Putamen (tissue), 1 donor: ENCODE results near the gene TXNDC9.
"Not testable (repeated sequence)": the region's sequence is repeated elsewhere in the genome, so short reads cannot be mapped to it uniquely, and the experiment has no call there.

ENCODE experiments used
- DNase-seq: peaks from one replicate; pipeline ENCODE4 v3.0.0-alpha.2; 2016; ENCODE audit warnings: low spot score

The TXNDC9 gene

DNA sequence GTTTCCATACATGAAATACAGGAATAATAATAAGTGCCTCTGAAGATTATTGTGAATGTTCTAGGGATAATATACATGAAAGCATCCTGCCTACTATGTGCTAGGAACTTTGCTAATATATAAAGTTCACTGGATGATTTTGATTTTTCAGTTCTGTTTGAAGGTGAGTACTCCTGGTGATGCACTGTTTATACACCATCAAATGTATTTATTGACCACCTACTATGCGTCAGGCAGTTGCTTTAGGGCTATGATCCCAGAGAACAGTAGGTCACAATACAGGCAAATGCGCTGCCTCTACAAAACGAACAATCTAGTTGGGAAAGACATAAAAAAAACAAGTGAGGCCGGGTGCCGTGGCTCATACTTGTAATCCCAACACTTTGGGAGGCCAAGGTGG lies 10.7 kb downstream of the TXNDC9 start:
- DNase-seq: no peak

DNA sequence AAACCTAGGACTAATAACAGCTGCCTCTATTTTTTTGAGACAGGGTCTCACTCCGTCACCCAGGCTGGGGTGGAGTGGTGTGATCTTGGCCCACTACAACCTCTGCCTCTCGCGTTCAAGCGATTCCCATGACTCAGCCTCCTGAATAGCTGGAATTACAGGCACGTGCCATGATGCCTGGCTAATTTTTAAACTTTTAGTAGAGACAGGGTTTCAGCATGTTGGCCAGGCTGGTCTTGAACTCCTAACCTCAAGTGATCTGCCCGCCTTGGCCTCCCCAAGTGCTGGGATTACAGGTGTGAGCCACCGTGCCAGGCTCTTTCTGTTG lies 18.3 kb downstream of the TXNDC9 start:
- not testable (repeated sequence) for DNase-seq

DNA sequence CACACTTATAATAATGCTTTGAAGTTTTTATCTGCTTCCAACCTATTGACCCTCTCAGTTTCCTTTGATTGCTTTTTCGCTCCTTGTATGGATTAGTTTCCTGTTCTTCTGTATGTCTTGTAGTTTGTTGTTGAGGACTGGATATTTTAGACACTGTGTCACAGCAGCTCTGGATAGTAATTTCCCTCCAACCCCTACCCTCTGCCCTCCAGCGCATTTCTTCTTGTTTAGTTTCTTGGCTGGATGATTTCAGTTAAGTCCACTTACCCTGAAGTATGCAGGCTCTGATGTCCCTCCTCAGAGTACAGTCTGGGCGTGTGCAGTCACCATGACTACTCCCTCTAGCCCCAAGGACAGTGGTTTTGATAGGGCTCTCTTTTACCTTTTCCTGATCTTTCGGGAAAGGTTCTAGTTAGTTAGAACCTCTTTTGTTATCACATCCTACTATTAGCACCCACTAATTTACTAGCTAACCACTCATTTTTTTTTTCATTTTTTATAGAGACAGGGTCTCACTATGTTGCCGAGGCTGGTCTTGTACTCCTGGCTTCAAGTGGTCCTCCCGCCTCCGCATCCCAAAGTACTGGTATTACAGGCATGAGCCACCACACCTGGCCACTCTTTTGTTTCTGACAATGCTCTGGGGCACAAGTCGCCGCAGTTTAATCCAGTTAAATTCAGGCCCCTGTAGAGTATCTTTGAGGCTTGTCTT lies 18.8 kb downstream of the TXNDC9 start:
- DNase-seq: no peak

DNA sequence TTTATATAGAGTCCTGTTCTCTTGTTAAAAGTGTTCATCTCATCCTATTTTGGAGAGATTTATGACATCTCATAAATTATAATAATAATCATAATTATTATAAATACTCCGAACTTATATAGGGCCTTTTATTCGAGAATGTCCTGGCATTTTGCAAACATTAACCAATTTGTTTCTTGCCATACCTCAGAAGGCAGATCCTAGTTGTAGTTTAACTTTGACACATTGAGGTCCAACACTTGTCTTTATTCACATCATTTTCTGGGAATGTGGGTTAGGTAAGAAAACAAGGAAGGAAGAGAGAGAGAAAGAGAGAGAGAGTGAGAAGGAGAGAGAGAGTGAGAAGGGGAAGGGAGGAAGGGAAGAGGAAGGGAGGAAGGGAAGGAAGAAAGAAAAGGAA lies 35.0 kb downstream of the TXNDC9 start, which contains the start of gene LYG1:
TSS of gene LYG1 (minus strand) at position 101 of the 400 bp plus-strand sequence. CDS start 5,527 bp downstream, outside the sequence.
- not testable (repeated sequence) for DNase-seq

DNA sequence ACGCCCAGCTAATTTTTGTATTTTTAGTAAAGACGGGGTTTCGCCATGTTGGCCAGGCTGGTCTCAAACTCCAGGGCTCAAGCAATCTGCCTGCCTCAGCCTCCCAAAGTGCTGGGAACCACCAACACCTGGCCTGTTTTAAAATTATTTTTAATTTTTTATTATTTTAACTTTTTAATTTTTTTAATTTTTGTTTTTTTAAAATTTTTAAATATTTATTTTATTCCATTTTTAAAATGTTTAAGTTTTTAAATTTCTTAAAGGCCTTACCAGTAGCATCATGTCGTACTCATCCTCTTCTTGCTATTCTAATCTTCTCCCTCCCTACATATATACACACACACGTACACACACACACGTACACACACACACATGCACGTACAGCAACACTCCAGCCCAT lies 36.6 kb downstream of the TXNDC9 start:
- DNase-seq: no peak

DNA sequence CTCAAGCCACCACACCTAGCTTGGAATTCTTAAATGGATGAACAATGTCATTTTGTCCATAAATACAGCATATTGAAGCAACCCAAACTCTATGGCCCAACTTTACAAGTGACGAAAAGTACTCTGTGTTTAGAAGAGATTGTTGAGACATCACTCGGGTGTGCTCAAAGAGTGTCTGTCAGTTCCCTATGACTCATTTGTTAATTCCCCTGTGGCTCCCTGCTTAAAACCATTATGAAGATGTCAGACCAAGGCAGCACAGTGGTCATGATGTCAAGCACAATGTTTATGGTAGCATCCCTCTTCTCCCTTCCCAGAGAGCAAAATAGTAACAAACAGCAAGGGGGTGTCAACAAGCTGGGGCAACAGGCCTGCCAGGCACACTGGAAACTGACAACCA lies 38.1 kb downstream of the TXNDC9 start:
- DNase-seq: no peak

DNA sequence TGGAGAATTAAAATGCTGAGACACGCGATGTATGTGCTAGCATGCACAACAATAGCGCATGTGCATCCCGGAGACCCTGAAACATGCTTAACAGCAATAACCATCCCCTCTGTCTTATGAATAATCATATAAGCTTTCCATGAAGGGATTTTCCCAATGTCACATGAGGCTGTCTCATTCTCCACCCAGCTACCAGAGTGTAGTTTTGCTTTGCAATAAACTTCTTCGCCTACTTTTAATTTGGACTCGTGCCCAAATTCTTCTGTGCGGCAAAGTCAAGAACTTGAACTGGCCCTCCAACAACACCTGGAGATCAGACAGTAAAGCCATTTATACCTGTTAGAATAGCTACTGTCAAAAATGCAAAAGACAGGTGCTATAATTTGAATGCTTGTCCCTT lies 50.6 kb downstream of the TXNDC9 start:
- no peak for DNase-seq

DNA sequence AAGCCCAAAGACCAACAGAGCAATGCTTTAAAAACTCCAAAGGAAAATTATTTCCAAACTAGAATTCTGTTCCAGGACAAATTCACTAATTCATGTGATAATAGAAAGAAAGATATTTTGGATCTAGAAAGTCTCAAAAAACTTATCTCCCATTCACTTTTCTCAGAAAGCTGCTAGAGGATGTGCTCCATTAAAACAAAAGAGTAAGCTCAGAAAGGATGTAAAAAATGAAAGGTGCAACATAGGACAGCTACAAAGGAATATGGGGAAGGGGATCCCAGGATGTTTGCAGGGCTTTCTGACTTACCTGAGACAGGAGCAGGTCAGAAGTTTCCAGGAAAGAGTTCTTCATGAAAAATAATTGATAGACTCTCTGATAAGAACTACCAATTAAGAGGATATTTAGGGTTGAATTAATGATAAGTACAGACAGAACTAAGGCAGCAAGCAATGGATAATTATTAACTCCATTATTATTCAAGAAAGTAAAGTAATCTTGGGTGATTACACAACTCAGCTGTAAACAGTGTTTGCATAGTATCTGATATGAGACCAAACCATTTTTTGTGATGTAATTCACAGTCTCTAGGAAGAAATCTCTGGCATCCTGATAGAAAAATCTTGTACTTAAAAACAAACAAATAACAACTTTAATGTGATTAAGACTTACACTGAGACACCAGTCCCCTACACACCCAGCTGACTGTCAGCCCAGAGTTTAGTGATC lies 56.0 kb downstream of the TXNDC9 start:
- DNase-seq: no peak

DNA sequence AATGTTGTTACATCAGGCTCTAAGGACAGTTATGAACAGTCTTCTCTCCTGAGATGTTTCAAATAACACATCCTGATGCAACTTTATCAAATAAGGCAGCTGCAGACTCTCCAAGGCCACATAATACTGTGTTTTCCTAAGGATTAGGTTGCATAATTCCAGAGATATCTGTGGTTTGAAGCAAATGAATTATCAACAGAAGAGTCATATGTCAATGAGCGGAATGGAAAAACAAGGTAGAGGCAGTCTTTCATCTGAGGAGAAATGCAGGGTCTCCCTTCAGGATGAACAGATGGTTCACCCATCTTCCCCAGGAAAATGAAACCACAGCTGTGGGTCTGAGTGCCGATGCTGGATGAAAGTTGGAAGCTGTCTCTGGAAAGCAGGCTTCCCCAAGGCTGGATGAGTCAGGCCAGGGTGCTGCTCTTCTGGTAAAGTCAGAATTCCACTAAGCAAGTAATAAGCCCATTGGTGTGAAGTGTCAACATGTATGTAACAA lies 57.3 kb downstream of the TXNDC9 start:
- DNase-seq: no peak

DNA sequence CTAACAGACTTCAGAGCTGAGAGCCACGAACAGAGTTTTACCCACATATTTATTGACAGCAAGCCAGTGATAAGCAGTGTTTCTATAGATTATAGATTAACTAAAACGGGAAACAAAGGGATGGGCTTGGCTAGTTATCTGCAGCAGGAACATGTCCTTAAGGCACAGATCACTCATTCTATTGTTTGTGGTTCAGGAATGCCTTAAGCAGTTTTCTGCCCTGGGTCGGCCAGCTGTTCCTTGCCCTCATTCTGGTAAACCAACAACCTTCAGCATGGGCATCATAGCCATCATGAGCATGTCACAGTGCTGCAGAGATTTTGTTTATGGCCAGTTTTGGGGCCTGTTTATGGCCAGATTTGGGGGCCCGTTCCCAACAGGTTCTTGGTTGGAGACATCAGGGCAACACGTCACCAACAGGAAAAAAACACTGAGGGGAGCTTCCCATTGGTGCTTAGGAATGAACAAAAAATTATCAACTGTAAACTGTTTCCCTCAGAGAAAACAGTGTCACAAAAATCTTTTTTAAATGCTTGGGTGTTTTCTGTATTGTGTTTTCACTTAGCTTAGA lies 57.9 kb downstream of the TXNDC9 start:
- DNase-seq: not testable (repeated sequence)

DNA sequence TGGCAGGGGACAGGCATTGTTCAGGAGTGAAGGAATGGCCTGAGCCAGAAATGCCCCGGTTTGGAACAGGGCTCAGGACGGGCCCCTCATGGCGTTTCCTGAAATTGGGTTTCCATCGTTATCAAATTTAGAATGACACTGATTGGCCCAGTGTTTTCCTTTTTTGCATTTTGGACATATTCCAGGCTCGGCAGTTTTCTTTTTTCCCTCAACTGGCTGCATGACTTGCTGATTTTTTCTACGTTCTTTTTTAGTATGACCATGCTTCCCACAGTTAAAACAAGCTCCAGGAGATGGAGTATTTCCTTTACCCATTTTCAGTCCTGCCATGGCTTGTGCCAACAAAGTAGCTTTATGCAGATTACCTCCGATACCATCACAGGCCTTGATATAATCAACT lies 60.3 kb downstream of the TXNDC9 start:
- DNase-seq: no peak
